ENCODE results near the gene CAMK2D.

Gene CAMK2D

GRCh38 chr4:113419631-113420030 is 341.9 kb downstream of the CAMK2D start:
- DNase-seq: no peak

DNA sequence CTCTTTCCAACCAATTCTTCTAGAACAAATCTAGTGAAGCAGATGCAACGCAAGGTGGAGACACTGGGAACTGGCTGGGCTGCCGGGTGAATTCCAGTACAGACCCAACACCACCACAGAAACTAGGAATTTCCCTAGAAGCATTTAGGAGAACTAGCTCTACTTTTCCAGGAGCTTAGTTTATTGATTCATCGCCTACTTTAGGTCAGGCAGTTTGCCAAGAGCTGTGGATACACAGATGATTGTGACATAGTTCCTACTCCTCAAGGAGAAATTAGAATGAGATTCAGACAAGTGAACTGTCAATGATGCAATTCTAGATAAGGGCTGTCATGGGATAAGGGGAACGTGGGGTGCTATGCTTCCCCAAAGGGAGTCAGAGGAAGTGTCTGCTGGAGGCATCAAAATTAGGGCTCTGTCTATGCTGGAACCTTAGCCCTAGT is 350.0 kb downstream of the CAMK2D start:
- no peak for DNase-seq

- DNase-seq: no peak
Measured at GRCh38 chr4:113410686-113411085, 350.9 kb downstream of the CAMK2D start.

- no peak for DNase-seq
Measured at GRCh38 chr4:113409181-113409580, 352.4 kb downstream of the CAMK2D start.

- peak; percentile 20 for DNase-seq
Measured at GRCh38 chr4:113407409-113407808, 354.1 kb downstream of the CAMK2D start.

- peak; percentile 8 for DNase-seq
Measured at GRCh38 chr4:113406723-113407016, 354.9 kb downstream of the CAMK2D start.

GRCh38 chr4:113405874-113406722 is 355.4 kb downstream of the CAMK2D start:
- no peak for DNase-seq

DNA sequence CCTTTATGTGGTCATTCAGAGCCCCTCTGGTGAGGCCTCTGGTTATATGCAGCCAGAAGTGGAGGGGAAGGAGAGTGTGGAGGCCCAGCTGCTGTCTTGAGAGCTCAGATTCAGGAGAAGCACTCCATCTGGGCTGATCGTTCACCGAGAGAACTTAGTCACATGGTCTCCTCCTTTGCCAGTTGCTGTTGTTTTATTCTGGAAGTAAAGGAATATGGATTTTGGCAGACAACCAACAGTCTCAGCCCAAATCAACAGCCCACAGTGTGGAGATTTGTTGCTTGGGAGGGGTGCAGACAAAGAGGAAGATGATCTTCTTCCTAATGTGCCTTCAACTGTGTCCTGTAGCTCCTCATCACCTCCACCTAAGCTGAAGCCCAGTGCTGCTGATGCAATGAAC is 356.7 kb downstream of the CAMK2D start:
- no peak for DNase-seq

- no peak for DNase-seq
Measured at GRCh38 chr4:113404167-113404571, 357.4 kb downstream of the CAMK2D start.

Measured in NCI-H774 (cell line).